HG03064 (cell line): ENCODE data around the gene TUBD1.
"Not testable (repeated sequence)": the region's sequence is repeated elsewhere in the genome, so short reads cannot be mapped to it uniquely, and the experiment has no call there.

Experiments used
- ATAC-seq: cut with Tn5 transposase; IDR thresholded peaks from one replicate; pipeline ENCODE4 v1.9.1; 2021; ENCODE audit warnings: low read depth; ENCODE audit not compliant: unreplicated experiment

TUBD1 gene

GRCh38 chr17:59876107-59876506, 16.6 kb downstream of the TUBD1 start:
- no peak for ATAC-seq

GRCh38 chr17:59874376-59874775, 18.4 kb downstream of the TUBD1 start:
- no peak for ATAC-seq

- not testable (repeated sequence) for ATAC-seq
Measured at GRCh38 chr17:59873414-59873813, 19.3 kb downstream of the TUBD1 start.

- ATAC-seq, result no peak
Measured at GRCh38 chr17:59872351-59872750, 20.4 kb downstream of the TUBD1 start.

- ATAC-seq, result no peak
Measured at GRCh38 chr17:59870482-59870881, 22.3 kb downstream of the TUBD1 start.

GRCh38 chr17:59869941-59870218, 22.9 kb downstream of the TUBD1 start:
- ATAC-seq, result no peak

GRCh38 chr17:59863616-59864015, 29.1 kb downstream of the TUBD1 start:
- no peak for ATAC-seq

GRCh38 chr17:59859444-59860025, 33.2 kb downstream of the TUBD1 start:
- ATAC-seq, result no peak

GRCh38 chr17:59858932-59859331, 33.8 kb downstream of the TUBD1 start:
- no peak for ATAC-seq

GRCh38 chr17:59858167-59858816, 34.5 kb downstream of the TUBD1 start:
- no peak for ATAC-seq

GRCh38 chr17:59856859-59857794, 35.6 kb downstream of the TUBD1 start:
- no peak for ATAC-seq

- not testable (repeated sequence) for ATAC-seq
Measured at GRCh38 chr17:59853919-59854729, 38.6 kb downstream of the TUBD1 start.

GRCh38 chr17:59853168-59853918, 39.4 kb downstream of the TUBD1 start:
- ATAC-seq, result no peak

- ATAC-seq, result not testable (repeated sequence)
Measured at GRCh38 chr17:59852847-59853167, 39.9 kb downstream of the TUBD1 start.

GRCh38 chr17:59851439-59852375, 41.0 kb downstream of the TUBD1 start:
- no peak for ATAC-seq

GRCh38 chr17:59850311-59850710, 42.4 kb downstream of the TUBD1 start:
- not testable (repeated sequence) for ATAC-seq

- no peak for ATAC-seq
Measured at GRCh38 chr17:59848778-59849177, 44.0 kb downstream of the TUBD1 start.

- no peak for ATAC-seq
Measured at GRCh38 chr17:59848385-59848668, 44.4 kb downstream of the TUBD1 start.

- no peak for ATAC-seq
Measured at GRCh38 chr17:59846394-59847165, 46.2 kb downstream of the TUBD1 start.
